Raji (cell line): ENCODE results near the gene SLC25A25.

ENCODE experiments used
- POLR2A ChIP-seq: IDR thresholded peaks from 2 replicates; pipeline ENCODE4 v1.6.1; 2011; ENCODE audit warnings: low read depth, low read length, control low read depth; ENCODE audit not compliant: insufficient read depth

The SLC25A25 gene

DNA sequence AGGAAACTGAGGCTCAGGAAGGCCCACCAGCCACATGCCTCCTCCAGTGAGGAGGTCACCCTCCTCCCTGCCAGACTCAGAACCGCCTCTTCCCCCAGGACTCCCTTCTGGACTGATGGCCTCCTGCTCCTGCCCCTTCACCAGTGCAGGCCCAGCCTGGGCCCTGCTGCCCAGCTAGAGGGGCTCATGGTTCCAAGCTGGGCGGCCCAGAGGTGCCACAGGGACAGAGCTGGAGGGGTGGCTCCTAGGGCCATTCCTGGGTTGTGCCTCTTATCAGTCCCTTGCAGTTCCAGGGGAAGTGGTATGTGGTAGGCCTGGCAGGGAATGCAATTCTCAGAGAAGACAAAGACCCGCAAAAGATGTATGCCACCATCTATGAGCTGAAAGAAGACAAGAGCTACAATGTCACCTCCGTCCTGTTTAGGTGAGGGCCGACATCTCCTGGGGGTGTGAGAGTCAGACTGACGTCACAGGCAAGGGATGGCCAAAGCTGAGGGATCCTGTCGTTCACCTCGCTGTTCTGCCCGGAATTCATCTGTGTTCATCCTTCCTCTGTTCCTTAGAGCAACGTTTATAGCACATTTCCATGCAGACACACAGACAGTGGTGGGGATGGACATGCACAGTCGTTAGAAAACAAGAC lies 82.0 kb downstream of the SLC25A25 start:
- TF ChIP-seq POLR2A, result no peak

- no peak for TF ChIP-seq POLR2A
These were observed 82.7 kb downstream of the SLC25A25 start for GRCh38 chr9:128150594-128151308.

- TF ChIP-seq POLR2A, result no peak
These were observed 83.5 kb downstream of the SLC25A25 start for GRCh38 chr9:128151309-128152132.

DNA sequence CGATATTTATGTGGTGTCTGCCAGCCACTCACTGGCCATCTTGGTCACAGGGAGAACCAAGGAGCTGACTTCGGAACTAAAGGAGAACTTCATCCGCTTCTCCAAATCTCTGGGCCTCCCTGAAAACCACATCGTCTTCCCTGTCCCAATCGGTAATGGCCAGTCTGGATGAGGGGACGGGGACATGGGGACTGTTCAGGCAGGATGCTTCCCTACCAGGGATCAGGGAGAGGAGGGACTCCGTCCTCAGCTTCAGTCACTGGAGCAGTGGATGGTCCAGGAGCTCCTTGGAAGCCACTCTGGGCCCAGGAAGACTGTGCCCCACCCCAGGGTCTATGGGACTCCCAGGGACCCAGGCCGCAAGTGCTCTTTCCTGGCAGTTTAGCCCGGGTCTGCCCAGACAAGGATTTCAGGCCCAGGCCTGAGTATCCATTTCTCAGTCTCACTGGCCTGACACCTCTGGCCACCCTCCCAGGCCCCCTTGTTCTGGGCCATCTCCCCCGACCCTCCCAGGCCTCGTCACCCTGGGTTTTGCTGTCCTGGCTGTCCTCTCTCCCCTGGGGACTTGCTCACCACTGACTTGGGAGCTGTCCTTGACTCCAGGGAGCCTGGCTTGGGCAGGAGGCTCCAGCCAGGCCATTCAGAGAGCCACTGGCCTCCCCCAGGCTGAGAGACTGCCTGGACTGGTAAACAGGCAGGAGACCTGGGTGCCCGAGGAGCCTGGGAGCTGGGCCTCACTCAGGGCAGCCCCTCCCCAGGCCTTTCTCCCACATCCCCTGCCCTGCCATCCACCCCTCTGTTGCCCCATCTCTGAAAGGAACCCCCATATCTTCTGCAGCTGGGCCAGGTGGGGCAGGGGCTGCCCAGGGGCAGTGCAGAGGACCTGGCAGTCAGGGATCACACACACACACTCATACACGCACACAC lies 84.4 kb downstream of the SLC25A25 start:
- no peak for TF ChIP-seq POLR2A

DNA sequence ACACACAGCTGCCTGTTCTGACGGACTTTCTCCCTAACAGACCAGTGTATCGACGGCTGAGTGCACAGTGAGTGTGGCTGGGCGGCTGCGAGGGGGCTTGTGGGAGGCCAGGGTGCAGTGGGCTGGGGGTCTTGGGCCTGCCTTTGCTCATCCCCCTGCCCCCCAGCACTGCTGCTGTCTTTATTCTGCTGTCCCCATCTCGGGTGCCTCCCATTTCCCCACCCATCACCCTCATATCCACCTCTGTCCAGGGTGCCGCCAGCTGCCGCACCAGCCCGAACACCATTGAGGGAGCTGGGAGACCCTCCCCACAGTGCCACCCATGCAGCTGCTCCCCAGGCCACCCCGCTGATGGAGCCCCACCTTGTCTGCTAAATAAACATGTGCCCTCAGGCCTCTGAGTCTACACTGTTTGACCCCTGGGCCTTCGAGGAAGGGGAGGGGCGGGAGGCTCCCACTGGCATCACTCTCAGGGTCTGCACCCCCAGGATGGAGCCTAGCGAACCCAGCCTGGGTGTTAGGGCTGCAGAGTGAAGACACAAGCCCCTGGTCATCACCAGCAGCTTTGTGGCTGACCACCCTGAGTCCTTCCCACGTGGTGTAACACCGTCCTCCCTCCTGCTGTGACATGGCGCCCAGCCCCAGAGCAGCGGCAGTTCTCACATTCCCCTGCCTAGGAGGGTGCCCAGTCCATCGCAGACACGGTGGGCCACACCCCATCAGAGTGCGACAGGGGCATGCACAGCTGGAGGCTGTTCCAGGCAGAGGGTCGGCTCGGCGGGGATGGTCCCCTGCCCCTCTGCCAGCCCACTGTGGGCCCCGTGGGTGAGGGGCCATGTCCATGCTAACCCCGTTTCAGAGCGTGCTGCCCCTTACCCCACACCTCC lies 85.3 kb downstream of the SLC25A25 start:
- TF ChIP-seq POLR2A, result no peak

DNA sequence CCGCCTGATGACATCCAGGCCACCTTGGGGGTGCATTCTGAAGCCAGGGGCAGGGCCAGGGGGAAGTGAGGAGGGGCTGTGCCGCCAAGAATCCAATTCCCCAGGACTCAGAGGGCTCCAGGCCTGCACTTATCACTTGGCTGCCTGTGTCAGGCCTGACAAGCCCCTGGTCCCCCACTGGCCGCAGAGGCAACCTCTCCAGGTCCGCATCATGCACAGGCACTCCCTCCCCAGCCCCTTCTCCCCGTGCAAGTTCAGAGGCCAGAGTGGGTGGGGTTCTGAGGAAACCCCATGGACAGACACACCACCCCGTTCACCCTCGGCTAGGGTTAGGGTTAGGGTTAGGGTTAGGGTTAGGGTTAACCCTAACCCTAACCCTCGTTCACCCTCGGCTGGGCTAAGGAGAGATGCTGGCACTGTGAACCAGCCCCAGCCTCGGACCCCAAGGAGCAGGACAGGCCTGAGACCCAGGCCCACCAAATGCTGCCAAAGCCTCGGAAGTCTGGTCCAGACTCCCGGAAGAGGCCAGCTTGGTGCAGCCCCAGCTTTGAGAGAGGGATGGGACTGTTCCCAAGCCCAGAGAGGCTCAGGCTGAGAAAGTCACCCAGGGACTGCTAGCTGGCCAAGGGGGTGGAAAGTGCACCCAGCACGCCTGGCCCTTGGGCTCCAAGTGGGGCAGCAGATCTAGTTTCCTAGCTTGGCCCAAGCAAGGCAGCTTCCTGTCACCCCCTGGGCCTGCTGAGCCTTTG lies 86.1 kb downstream of the SLC25A25 start:
- no peak for TF ChIP-seq POLR2A

GRCh38 chr9:128155736-128156500 lies 87.9 kb downstream of the SLC25A25 start:
- no peak for TF ChIP-seq POLR2A
